Neuron (in vitro differentiated cells): ENCODE results near the gene RACGAP1.

Source experiments
- H2AFZ ChIP-seq: one replicate; pipeline ENCODE4 v1.6.1; 2013; ENCODE audit warnings: low read depth, mild to moderate bottlenecking, inconsistent platforms, low read length, moderate library complexity
- H3K27me3 ChIP-seq: one replicate; pipeline ENCODE4 v1.6.1; 2013; ENCODE audit warnings: low read length; ENCODE audit not compliant: insufficient read depth
- H3K36me3 ChIP-seq: one replicate; pipeline ENCODE4 v1.6.1; 2013; ENCODE audit warnings: low read length; ENCODE audit not compliant: insufficient read depth
- H3K4me1 ChIP-seq: one replicate; pipeline ENCODE4 v1.6.1; 2013; ENCODE audit warnings: low read length; ENCODE audit not compliant: insufficient read depth
- H3K4me3 ChIP-seq: 2 replicates; pipeline ENCODE4 v1.5.1; 2013; ENCODE audit warnings: mild to moderate bottlenecking, low read length, moderate library complexity
- H3K9me3 ChIP-seq: one replicate; pipeline ENCODE4 v1.6.1; 2013; ENCODE audit warnings: low read length

RACGAP1 gene

GRCh38 chr12:49954863-49955830 lies 70.1 kb downstream of the RACGAP1 start:
- H3K27me3 ChIP-seq, result peaks cover under 1% of the 10 kb centered on the region

GRCh38 chr12:49953961-49954846 lies 71.1 kb downstream of the RACGAP1 start:
- no peaks in the 10 kb centered on the region for H3K9me3 ChIP-seq
- H2AFZ ChIP-seq, result no peak overlapping the region
- H3K36me3 ChIP-seq, result no peaks in the 10 kb centered on the region
- H3K27me3 ChIP-seq, result peaks cover 7% of the 10 kb centered on the region
- peaks cover 5% of the 10 kb centered on the region for H3K4me1 ChIP-seq
- no peak overlapping the region for H3K4me3 ChIP-seq

More at GRCh38 chr12:49954863-49955830, 70.1 kb downstream of the RACGAP1 start:
- Histone ChIP-seq H2AFZ (no peak overlapping the region), H3K9me3 (no peaks in the 10 kb centered on the region), H3K36me3 (no peaks in the 10 kb centered on the region), H3K4me1 (peaks cover 14% of the 10 kb centered on the region), H3K4me3 (no peak overlapping the region)

- Histone ChIP-seq H3K4me1 (no peaks in the 10 kb centered on the region), H3K4me3 (no peak overlapping the region), H3K9me3 (no peaks in the 10 kb centered on the region), H2AFZ (no peak overlapping the region), H3K27me3 (peaks cover 7% of the 10 kb centered on the region), H3K36me3 (no peaks in the 10 kb centered on the region)
Measured at GRCh38 chr12:49953151-49953550, 72.1 kb downstream of the RACGAP1 start.

GRCh38 chr12:49952391-49953055 lies 72.8 kb downstream of the RACGAP1 start:
- Histone ChIP-seq H2AFZ (no peak overlapping the region), H3K27me3 (peaks cover 7% of the 10 kb centered on the region), H3K9me3 (no peaks in the 10 kb centered on the region), H3K36me3 (no peaks in the 10 kb centered on the region), H3K4me3 (no peak overlapping the region), H3K4me1 (no peaks in the 10 kb centered on the region)

GRCh38 chr12:49951411-49952240 lies 73.7 kb downstream of the RACGAP1 start:
- Histone ChIP-seq H3K27me3 (peaks cover 7% of the 10 kb centered on the region), H3K4me3 (no peak overlapping the region), H3K9me3 (no peaks in the 10 kb centered on the region), H3K36me3 (no peaks in the 10 kb centered on the region), H2AFZ (no peak overlapping the region), H3K4me1 (no peaks in the 10 kb centered on the region)

- no peak within 1 kb of the TSS for H3K4me3 ChIP-seq
- no peaks in the 10 kb centered on the region for H3K9me3 ChIP-seq
- H3K27me3 ChIP-seq, result peaks cover 9% of the 10 kb centered on the region
- H3K36me3 ChIP-seq, result no peaks in the 10 kb centered on the region
- no peak within 1 kb of the TSS for H2AFZ ChIP-seq
- no peaks in the 10 kb centered on the region for H3K4me1 ChIP-seq
Measured at GRCh38 chr12:49950273-49951251, 74.7 kb downstream of the RACGAP1 start, which contains the start of gene AQP2. Gene AQP2 (plus strand): TSS chr12:49950737. CDS start chr12:49950831, 94 bp downstream.

GRCh38 chr12:49949866-49950265 lies 75.4 kb downstream of the RACGAP1 start:
- no peaks in the 10 kb centered on the region for H3K9me3 ChIP-seq
- H3K36me3 ChIP-seq, result no peaks in the 10 kb centered on the region
- H3K4me1 ChIP-seq, result no peaks in the 10 kb centered on the region
- no peak overlapping the region for H3K4me3 ChIP-seq
- H2AFZ ChIP-seq, result no peak overlapping the region
- peaks cover 10% of the 10 kb centered on the region for H3K27me3 ChIP-seq

- H3K36me3 ChIP-seq, result no peaks in the 10 kb centered on the region
- H2AFZ ChIP-seq, result no peak overlapping the region
- no peaks in the 10 kb centered on the region for H3K4me1 ChIP-seq
- H3K4me3 ChIP-seq, result no peak overlapping the region
- H3K27me3 ChIP-seq, result peaks cover 17% of the 10 kb centered on the region
- H3K9me3 ChIP-seq, result no peaks in the 10 kb centered on the region
Measured at GRCh38 chr12:49948866-49949845, 76.1 kb downstream of the RACGAP1 start.

GRCh38 chr12:49947593-49948226 lies 77.6 kb downstream of the RACGAP1 start:
- Histone ChIP-seq H2AFZ (no peak overlapping the region), H3K36me3 (no peaks in the 10 kb centered on the region), H3K4me3 (no peak overlapping the region), H3K27me3 (peaks cover 30% of the 10 kb centered on the region), H3K4me1 (no peaks in the 10 kb centered on the region), H3K9me3 (no peaks in the 10 kb centered on the region)

GRCh38 chr12:49946497-49946896 lies 78.8 kb downstream of the RACGAP1 start:
- no peak overlapping the region for H2AFZ ChIP-seq

More at GRCh38 chr12:49946497-49946896, 78.8 kb downstream of the RACGAP1 start:
- H3K27me3 ChIP-seq, result peaks cover 37% of the 10 kb centered on the region
- H3K36me3 ChIP-seq, result no peaks in the 10 kb centered on the region
- no peaks in the 10 kb centered on the region for H3K9me3 ChIP-seq
- no peaks in the 10 kb centered on the region for H3K4me1 ChIP-seq
- H3K4me3 ChIP-seq, result no peak overlapping the region
